ENCODE data around the gene NUP210. TPM values are rescaled to one million over a fixed set of nuclear protein-coding genes. Genes with fewer than 3 reads are reported as not detected.
"Not testable (repeated sequence)": the region's sequence is repeated elsewhere in the genome, so short reads cannot be mapped to it uniquely, and the experiment has no call there.

NUP210 gene
- total and polyA plus RNA-seq, 3 experiments from 2014 or later = 87.4 to 146 (median 143) TPM

- POLR2A ChIA-PET = not testable (repeated sequence)
These were observed 22.8 kb upstream of the NUP210 start for GRCh38 chr3:13442882-13443281.

GRCh38 chr3:13440204-13440817 is 20.2 kb upstream of the NUP210 start:
- Mint-ChIP-seq H3K36me3 (no peaks in the 10 kb centered on the region), H3K4me1 (no peaks in the 10 kb centered on the region), H3K27me3 (peaks cover 3 to 7% of the 10 kb centered on the region in 2 donors), H3K4me3 (no peak overlapping the region), H3K27ac (no peak overlapping the region), H3K9me3 (no peaks in the 10 kb centered on the region)
- Histone ChIP-seq H3K27me3 (ENCODE audit: insufficient read depth, low read length, poor library complexity, severe bottlenecking) (no peaks in the 10 kb centered on the region), H3K36me3 (ENCODE audit: insufficient read depth, low read length) (no peaks in the 10 kb centered on the region), H3K27ac (ENCODE audit: low read depth, low read length) (no peak overlapping the region), H3K4me1 (ENCODE audit: insufficient read depth, low read length) (no peaks in the 10 kb centered on the region), H3K9me3 (ENCODE audit: low read length) (no peaks in the 10 kb centered on the region), H3K4me3 (ENCODE audit: low read length) (no peak overlapping the region)
- ChIA-PET CTCF (interaction anchor here (0.7 to 2.3 kb wide), 3 partner anchors 12 to 1996 kb away, joined by 3 to 7 read pairs (median 3); no protein-coding TSS in a partner anchor), POLR2A (no interaction called here)
- no peak for DNase-seq

More at GRCh38 chr3:13442882-13443281, 22.8 kb upstream of the NUP210 start:
- H3K9me3 ChIP-seq (ENCODE audit: low read length); DNase-seq; H3K36me3 ChIP-seq (ENCODE audit: insufficient read depth, low read length); H3K27me3 ChIP-seq (ENCODE audit: insufficient read depth, low read length, poor library complexity, severe bottlenecking); H3K4me1 Mint-ChIP-seq; H3K27me3 Mint-ChIP-seq; H3K27ac ChIP-seq (ENCODE audit: low read depth, low read length); H3K4me3 Mint-ChIP-seq; H3K4me1 ChIP-seq (ENCODE audit: insufficient read depth, low read length); H3K4me3 ChIP-seq (ENCODE audit: low read length); H3K36me3 Mint-ChIP-seq; H3K9me3 Mint-ChIP-seq; CTCF ChIA-PET: not testable (repeated sequence)
- H3K27ac Mint-ChIP-seq = peak overlapping the region in 1 of 8 donors; percentile 32

- not testable (repeated sequence) for H3K27me3 ChIP-seq (ENCODE audit: insufficient read depth, low read length, poor library complexity, severe bottlenecking); H3K27ac Mint-ChIP-seq; H3K36me3 ChIP-seq (ENCODE audit: insufficient read depth, low read length); H3K4me3 Mint-ChIP-seq; H3K9me3 ChIP-seq (ENCODE audit: low read length); H3K36me3 Mint-ChIP-seq; DNase-seq; H3K4me1 ChIP-seq (ENCODE audit: insufficient read depth, low read length); H3K4me1 Mint-ChIP-seq; H3K4me3 ChIP-seq (ENCODE audit: low read length); H3K27ac ChIP-seq (ENCODE audit: low read depth, low read length); H3K27me3 Mint-ChIP-seq; H3K9me3 Mint-ChIP-seq
- POLR2A ChIA-PET = interaction anchor here (1.2 kb wide), 1 partner anchor 16 kb away, joined by 3 read pairs; the partner anchor contains the start of gene NUP210
- CTCF ChIA-PET = interaction anchor here (0.8 to 1.5 kb wide), 3 partner anchors 17 to 344 kb away, joined by 3 read pairs; no protein-coding TSS in a partner anchor
These were observed 16.1 kb upstream of the NUP210 start for GRCh38 chr3:13436213-13436612.

DNA sequence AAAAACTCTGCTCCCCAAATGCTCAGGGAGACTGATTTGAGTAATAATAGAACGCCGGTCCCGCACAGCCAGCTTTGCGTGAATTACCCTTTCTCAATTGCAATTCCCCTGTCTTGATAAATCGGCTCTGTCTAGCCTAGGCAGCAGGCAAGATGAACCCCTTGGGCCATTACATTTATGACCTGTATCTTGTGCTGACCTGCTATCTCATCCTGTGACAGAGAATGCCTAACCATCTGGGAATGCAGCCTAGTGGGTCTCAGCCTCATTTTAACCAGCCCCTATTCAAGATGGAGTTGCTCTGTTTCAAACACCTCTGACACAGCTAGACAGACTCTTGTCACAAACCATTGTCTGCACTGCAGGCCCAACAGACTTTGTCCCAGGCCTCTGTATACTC is 13.8 kb upstream of the NUP210 start:
- H3K4me3 Mint-ChIP-seq = no peak overlapping the region
- ChIA-PET CTCF (interaction anchor here (0.9 kb wide), 1 partner anchor 342 kb away, joined by 4 read pairs; no protein-coding TSS in a partner anchor), POLR2A (interaction anchor here (1.3 kb wide), 1 partner anchor 15 kb away, joined by 3 read pairs; no protein-coding TSS in a partner anchor)
- H3K36me3 Mint-ChIP-seq = no peaks in the 10 kb centered on the region
- peaks cover 6% of the 10 kb centered on the region for H3K4me1 ChIP-seq (ENCODE audit: insufficient read depth, low read length)
- no peaks in the 10 kb centered on the region for H3K9me3 Mint-ChIP-seq
- H3K27me3 ChIP-seq (ENCODE audit: insufficient read depth, low read length, poor library complexity, severe bottlenecking) = no peaks in the 10 kb centered on the region
- H3K27me3 Mint-ChIP-seq = peaks cover 7 to 9% of the 10 kb centered on the region in 2 donors
- H3K4me1 Mint-ChIP-seq = peaks cover 4 to 7% (median 6%) of the 10 kb centered on the region in 3 donors
- peak overlapping the region in 1 of 8 donors; percentile 20 for H3K27ac Mint-ChIP-seq
- no peaks in the 10 kb centered on the region for H3K36me3 ChIP-seq (ENCODE audit: insufficient read depth, low read length)
- H3K9me3 ChIP-seq (ENCODE audit: low read length) = no peaks in the 10 kb centered on the region
- DNase-seq = no peak
- H3K27ac ChIP-seq (ENCODE audit: low read depth, low read length) = no peak overlapping the region
- H3K4me3 ChIP-seq (ENCODE audit: low read length) = no peak overlapping the region

GRCh38 chr3:13432093-13432492 is 12.0 kb upstream of the NUP210 start:
- Mint-ChIP-seq H3K4me1 (peaks cover 12 to 18% (median 15%) of the 10 kb centered on the region in 3 donors), H3K4me3 (no peak overlapping the region), H3K9me3 (no peaks in the 10 kb centered on the region), H3K36me3 (no peaks in the 10 kb centered on the region), H3K27me3 (peaks cover 7 to 9% of the 10 kb centered on the region in 2 donors), H3K27ac (no peak overlapping the region)
- DNase-seq = no peak
- Histone ChIP-seq H3K4me3 (ENCODE audit: low read length) (no peak overlapping the region), H3K36me3 (ENCODE audit: insufficient read depth, low read length) (no peaks in the 10 kb centered on the region), H3K4me1 (ENCODE audit: insufficient read depth, low read length) (peaks cover 22% of the 10 kb centered on the region), H3K27me3 (ENCODE audit: insufficient read depth, low read length, poor library complexity, severe bottlenecking) (no peaks in the 10 kb centered on the region), H3K27ac (ENCODE audit: low read depth, low read length) (no peak overlapping the region), H3K9me3 (ENCODE audit: low read length) (no peaks in the 10 kb centered on the region)
- ChIA-PET CTCF (interaction anchor here (1.2 kb wide), 1 partner anchor 20 kb away, joined by 3 read pairs; no protein-coding TSS in a partner anchor), POLR2A (no interaction called here)

DNA sequence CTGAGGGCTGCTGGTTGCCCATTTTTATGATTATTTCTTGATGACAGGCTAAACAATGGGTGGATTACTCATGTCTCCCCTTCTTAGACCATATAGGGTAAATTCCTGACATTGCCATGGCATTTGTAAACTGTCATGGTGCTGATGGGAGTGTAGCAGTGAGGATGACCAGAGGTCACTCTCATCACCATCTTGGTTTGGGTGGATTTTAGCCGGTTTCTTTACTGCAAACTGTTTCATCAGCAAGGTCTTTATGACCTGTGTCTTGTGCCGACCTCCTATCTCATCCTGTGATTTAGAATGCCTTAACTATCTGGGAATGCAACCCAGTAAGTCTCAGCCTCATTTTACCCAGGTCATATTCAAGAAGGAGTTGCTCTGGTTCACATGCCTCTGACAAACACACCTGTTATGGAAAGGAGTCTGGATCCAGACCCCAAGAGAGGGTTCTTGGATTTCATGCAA is 10.3 kb upstream of the NUP210 start:
- H3K9me3 ChIP-seq (ENCODE audit: low read length); H3K36me3 Mint-ChIP-seq; H3K36me3 ChIP-seq (ENCODE audit: insufficient read depth, low read length); CTCF ChIA-PET; H3K27me3 Mint-ChIP-seq; H3K27me3 ChIP-seq (ENCODE audit: insufficient read depth, low read length, poor library complexity, severe bottlenecking); H3K9me3 Mint-ChIP-seq; DNase-seq; H3K4me3 ChIP-seq (ENCODE audit: low read length); H3K4me3 Mint-ChIP-seq: not testable (repeated sequence)
- Histone ChIP-seq H3K4me1 (ENCODE audit: insufficient read depth, low read length) (peaks cover 27% of the 10 kb centered on the region), H3K27ac (ENCODE audit: low read depth, low read length) (peak overlapping the region; percentile 19)
- POLR2A ChIA-PET = interaction anchor here (1.0 kb wide), 1 partner anchor 12 kb away, joined by 3 read pairs; no protein-coding TSS in a partner anchor
- H3K4me1 Mint-ChIP-seq = peaks cover 14 to 24% (median 20%) of the 10 kb centered on the region in 3 donors
- peak overlapping the region in 1 of 8 donors; percentile 23 for H3K27ac Mint-ChIP-seq

DNA sequence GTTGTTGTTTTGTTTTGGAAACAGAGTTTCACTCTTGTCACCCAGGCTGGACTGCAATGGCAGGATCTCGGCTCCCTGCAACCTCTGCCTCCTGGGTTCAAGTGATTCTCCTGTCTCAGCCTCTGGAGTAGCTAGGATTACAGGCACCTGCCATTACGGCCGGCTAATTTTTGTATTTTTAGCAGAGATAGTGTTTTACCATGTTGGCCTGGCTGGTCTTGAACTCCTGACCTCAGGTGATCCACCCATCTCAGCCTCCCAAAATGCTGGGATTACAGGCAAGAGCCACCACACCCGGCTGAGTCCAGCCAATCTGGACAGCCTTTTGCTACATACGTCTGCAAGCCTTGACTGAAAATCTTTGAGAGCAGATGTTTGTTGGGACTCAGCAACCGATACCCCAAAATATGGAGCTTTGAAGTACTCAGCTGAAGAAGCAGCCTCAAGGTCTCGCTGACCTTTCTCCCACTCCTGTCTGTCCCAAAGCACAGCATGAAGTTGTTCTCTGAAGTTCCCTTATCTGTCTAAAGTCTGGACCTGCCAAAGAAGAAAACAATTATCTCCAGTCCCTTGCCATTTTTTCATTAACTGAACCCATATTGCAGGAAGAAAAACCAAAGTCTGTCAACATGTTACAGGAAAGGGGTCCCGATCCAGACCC is 9.6 kb upstream of the NUP210 start:
- H3K4me1 Mint-ChIP-seq = peaks cover 14 to 31% (median 26%) of the 10 kb centered on the region in 3 donors
- peak overlapping the region in 5 of 8 donors; percentile 20 to 83 (median 72) for H3K27ac Mint-ChIP-seq
- no peak for DNase-seq
- CTCF ChIA-PET = interaction anchor here (2.3 kb wide), 1 partner anchor 23 kb away, joined by 21 read pairs; no protein-coding TSS in a partner anchor
- POLR2A ChIA-PET = no interaction called here
- Histone ChIP-seq H3K27me3 (ENCODE audit: insufficient read depth, low read length, poor library complexity, severe bottlenecking) (no peaks in the 10 kb centered on the region), H3K9me3 (ENCODE audit: low read length) (no peaks in the 10 kb centered on the region), H3K4me3 (ENCODE audit: low read length) (no peak overlapping the region), H3K36me3 (ENCODE audit: insufficient read depth, low read length) (no peaks in the 10 kb centered on the region), H3K27ac (ENCODE audit: low read depth, low read length) (no peak overlapping the region), H3K4me1 (ENCODE audit: insufficient read depth, low read length) (peaks cover 33% of the 10 kb centered on the region)
- H3K36me3 Mint-ChIP-seq = no peaks in the 10 kb centered on the region
- H3K27me3 Mint-ChIP-seq = peaks cover 0 to 3% of the 10 kb centered on the region in 2 donors
- no peaks in the 10 kb centered on the region for H3K9me3 Mint-ChIP-seq
- H3K4me3 Mint-ChIP-seq = no peak overlapping the region

GRCh38 chr3:13428678-13429077 is 8.6 kb upstream of the NUP210 start:
- H3K27me3 Mint-ChIP-seq; H3K9me3 Mint-ChIP-seq; H3K36me3 ChIP-seq (ENCODE audit: insufficient read depth, low read length); H3K27me3 ChIP-seq (ENCODE audit: insufficient read depth, low read length, poor library complexity, severe bottlenecking); H3K36me3 Mint-ChIP-seq; DNase-seq; H3K27ac ChIP-seq (ENCODE audit: low read depth, low read length); H3K4me3 ChIP-seq (ENCODE audit: low read length); H3K9me3 ChIP-seq (ENCODE audit: low read length): not testable (repeated sequence)
- POLR2A ChIA-PET = interaction anchor here (0.6 to 0.8 kb wide), 2 partner anchors 14 to 79 kb away, joined by 4 to 7 read pairs; no protein-coding TSS in a partner anchor
- peaks cover 36% of the 10 kb centered on the region for H3K4me1 ChIP-seq (ENCODE audit: insufficient read depth, low read length)
- Mint-ChIP-seq H3K4me1 (peaks cover 14 to 35% (median 26%) of the 10 kb centered on the region in 3 donors), H3K4me3 (peak overlapping the region in 1 of 7 donors; percentile 30), H3K27ac (peak overlapping the region; percentile 43 to 91 (median 79))
- CTCF ChIA-PET = interaction anchor here (0.9 to 4.3 kb wide), 5 partner anchors 12 to 122 kb away, joined by 3 to 31 read pairs (median 3); no protein-coding TSS in a partner anchor

All from CD8-positive, alpha-beta memory T cell (primary cell).